GM19023 (cell line): Measurements from ENCODE around the gene TMEM207.

ENCODE experiments used
- ATAC-seq: cut with Tn5 transposase; IDR thresholded peaks from one replicate; pipeline ENCODE4 v1.9.1; 2021; ENCODE audit warnings: mild to moderate bottlenecking, moderate library complexity; ENCODE audit not compliant: unreplicated experiment

TMEM207 gene

GRCh38 chr3:190444576-190445145 is 5.0 kb downstream of the TMEM207 start:
- ATAC-seq: no peak

GRCh38 chr3:190444006-190444405 is 5.7 kb downstream of the TMEM207 start:
- ATAC-seq: no peak

- ATAC-seq: no peak
Measured at GRCh38 chr3:190443257-190443656, 6.4 kb downstream of the TMEM207 start.

- ATAC-seq: no peak
Measured at GRCh38 chr3:190442240-190442639, 7.5 kb downstream of the TMEM207 start.

- no peak for ATAC-seq
Measured at GRCh38 chr3:190436331-190436730, 13.4 kb downstream of the TMEM207 start.

GRCh38 chr3:190435618-190436017 is 14.1 kb downstream of the TMEM207 start:
- ATAC-seq: no peak

GRCh38 chr3:190433626-190434025 is 16.1 kb downstream of the TMEM207 start:
- no peak for ATAC-seq

GRCh38 chr3:190432216-190432615 is 17.5 kb downstream of the TMEM207 start:
- ATAC-seq: no peak

GRCh38 chr3:190430906-190431305 is 18.8 kb downstream of the TMEM207 start:
- ATAC-seq: no peak

GRCh38 chr3:190429681-190430080 is 20.0 kb downstream of the TMEM207 start:
- no peak for ATAC-seq

- ATAC-seq: no peak
Measured at GRCh38 chr3:190426806-190427507, 22.7 kb downstream of the TMEM207 start.

GRCh38 chr3:190425833-190426232 is 23.9 kb downstream of the TMEM207 start:
- no peak for ATAC-seq

GRCh38 chr3:190424478-190425439 is 24.9 kb downstream of the TMEM207 start:
- ATAC-seq: peak; percentile 71

GRCh38 chr3:190424108-190424477 is 25.6 kb downstream of the TMEM207 start:
- ATAC-seq: no peak

GRCh38 chr3:190414297-190414696 is 35.4 kb downstream of the TMEM207 start:
- ATAC-seq: no peak

- no peak for ATAC-seq
Measured at GRCh38 chr3:190404715-190405114, 45.0 kb downstream of the TMEM207 start.

- ATAC-seq: no peak
Measured at GRCh38 chr3:190401963-190402362, 47.7 kb downstream of the TMEM207 start.

- no peak for ATAC-seq
Measured at GRCh38 chr3:190399677-190400076, 50.0 kb downstream of the TMEM207 start.

GRCh38 chr3:190397889-190398288 is 51.8 kb downstream of the TMEM207 start:
- no peak for ATAC-seq

GRCh38 chr3:190396001-190396400 is 53.7 kb downstream of the TMEM207 start:
- no peak for ATAC-seq

GRCh38 chr3:190388703-190389102 is 61.0 kb downstream of the TMEM207 start:
- ATAC-seq: no peak
